GM21825 (cell line): ENCODE measurements around the gene PTRH2.
"Not testable (repeated sequence)": the region's sequence is repeated elsewhere in the genome, so short reads cannot be mapped to it uniquely, and the experiment has no call there.

Experiments
- ATAC-seq: cut with Tn5 transposase; IDR thresholded peaks from one replicate; pipeline ENCODE4 v1.9.1; 2021; ENCODE audit warnings: mild to moderate bottlenecking, moderate library complexity; ENCODE audit not compliant: unreplicated experiment

Gene PTRH2

DNA sequence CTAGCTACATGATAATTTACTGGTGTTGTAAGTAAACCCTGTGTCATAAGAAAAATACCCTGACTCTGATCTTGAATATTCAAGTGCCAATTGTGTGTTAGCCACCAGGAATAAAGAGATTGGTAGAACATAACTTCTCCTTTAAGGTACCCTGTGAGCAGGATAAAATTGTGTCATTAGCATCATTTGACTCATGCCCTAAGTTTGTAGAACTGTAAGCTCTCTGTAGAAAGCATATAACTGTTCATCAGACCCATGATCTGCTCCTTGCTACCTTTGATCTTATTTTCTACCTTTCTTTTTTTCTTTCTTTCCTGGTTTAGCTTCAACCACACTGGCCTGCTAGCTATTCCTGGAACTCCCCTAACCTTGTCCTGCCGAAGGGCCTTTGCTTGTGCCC is 35.8 kb downstream of the PTRH2 start:
- no peak for ATAC-seq

DNA sequence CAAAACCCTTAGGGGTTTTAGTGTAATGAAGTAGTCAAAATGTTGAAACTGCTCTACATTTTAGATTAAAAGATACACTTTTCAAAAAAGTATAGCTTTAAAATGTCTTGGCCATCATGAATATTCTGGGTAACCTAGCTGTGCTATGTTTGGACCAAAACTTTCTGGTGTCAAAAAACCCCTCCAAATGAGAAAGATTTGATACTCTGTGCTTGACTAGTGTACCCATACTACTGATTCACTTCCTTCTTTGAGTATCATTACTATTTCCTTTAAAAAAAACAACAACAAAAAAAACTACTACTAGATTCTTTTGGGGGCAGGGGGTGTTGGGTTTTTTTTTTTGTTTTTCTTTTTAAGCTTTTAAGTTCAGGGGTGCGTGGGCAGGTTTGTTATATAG is 37.3 kb downstream of the PTRH2 start:
- ATAC-seq, result no peak

GRCh38 chr17:59669411-59669810 is 37.8 kb downstream of the PTRH2 start:
- peak; percentile 54 for ATAC-seq

DNA sequence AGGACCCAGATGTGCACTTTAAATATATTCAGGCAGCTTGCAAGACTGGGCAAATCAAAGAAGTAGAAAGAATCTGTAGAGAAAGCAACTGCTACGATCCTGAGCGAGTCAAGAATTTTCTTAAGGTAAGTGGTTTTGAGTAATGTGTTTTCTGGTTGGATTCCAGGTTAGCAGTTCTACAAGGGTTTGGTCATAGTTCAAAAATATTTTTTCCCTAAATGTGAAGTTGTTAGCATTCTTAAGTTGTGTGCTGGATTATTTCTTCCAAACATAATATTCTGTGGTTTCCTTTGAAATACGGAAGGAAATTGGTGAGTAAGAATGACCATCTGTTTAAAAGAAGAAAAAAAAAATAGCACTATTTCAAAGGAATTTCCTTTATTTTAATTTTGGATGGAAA is 38.4 kb downstream of the PTRH2 start:
- no peak for ATAC-seq

DNA sequence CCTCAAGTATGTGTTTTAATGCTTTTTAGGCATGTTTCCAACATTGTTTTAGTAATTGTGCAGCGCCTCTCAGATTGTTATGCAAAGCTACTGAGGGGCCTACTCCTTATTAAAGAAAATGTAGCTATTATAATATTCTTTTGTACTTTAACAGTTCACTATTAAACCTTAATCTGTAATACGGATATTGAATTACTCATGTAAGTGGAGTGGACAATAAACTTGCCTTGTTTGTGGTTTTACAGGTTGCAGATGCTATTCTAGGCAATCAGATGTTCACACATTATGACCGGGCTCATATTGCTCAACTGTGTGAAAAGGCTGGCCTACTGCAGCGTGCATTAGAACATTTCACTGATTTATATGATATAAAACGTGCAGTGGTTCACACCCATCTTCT is 41.0 kb downstream of the PTRH2 start:
- ATAC-seq, result no peak

GRCh38 chr17:59656624-59657023 is 50.6 kb downstream of the PTRH2 start:
- ATAC-seq, result not testable (repeated sequence)

- no peak for ATAC-seq
These were observed 55.1 kb downstream of the PTRH2 start for GRCh38 chr17:59652119-59652518.

DNA sequence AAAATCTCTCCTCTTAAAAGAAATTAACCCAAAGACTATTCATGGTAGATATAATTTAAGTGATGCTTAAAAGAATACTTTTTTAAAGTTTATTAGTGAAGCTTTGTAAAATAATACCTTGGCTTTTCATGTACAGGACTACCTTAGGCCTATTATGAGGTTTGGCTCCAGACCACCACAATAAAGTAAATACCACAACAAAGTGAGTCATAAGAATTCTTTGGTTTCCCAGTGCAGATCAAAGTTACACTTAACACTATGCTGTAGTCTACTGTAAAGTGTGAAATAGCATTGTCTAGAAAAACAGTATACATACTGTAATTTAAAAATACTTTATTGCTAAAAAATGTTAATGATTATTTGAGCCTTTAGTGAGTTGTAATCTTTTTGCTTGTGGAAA is 55.9 kb downstream of the PTRH2 start:
- no peak for ATAC-seq

GRCh38 chr17:59650642-59651041 is 56.6 kb downstream of the PTRH2 start:
- ATAC-seq, result no peak

DNA sequence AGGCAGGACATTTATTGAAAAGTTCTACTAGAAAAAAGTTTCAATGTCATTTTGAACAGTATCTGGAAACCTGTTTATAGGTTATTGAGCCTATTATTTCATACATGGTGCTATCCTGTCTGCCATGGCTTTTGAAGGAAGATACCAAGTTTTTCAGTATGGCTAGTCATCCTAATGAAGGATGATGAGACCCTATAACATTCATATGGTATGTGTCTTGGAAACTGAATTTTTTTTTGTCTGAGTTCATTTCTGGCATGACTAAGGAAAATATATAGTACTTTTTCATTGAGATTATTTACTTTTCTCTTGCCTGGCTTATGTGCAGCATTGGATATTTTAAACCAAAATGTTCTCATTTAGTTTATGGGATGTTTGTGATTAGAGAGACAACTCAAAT is 57.3 kb downstream of the PTRH2 start:
- no peak for ATAC-seq
